Esophagus squamous epithelium (tissue), 5 donors: ENCODE data around the gene OR2V2. TPM values are rescaled to one million over a fixed set of nuclear protein-coding genes. Genes with fewer than 3 reads are reported as not detected.
"Not testable (repeated sequence)": the region's sequence is repeated elsewhere in the genome, so short reads cannot be mapped to it uniquely, and the experiment has no call there.

Source experiments
- DNase-seq: peaks from one replicate; lab custom pipeline; 2025; lab: John Stamatoyannopoulos, UW
- H3K27ac ChIP-seq, 4 donors: fragments of 200-600 bp; sonication (generic); one replicate each; pipeline ENCODE4 v1.5.1; 2016 to 2019; ENCODE audit warnings: mild to moderate bottlenecking in 1 of 4
- H3K27me3 ChIP-seq, 4 donors: fragments of 200-600 bp; sonication (generic); 1 replicate in 3 of 4; 2 replicates in 1 of 4; pipeline versions ENCODE4 v1.5.1 to v1.6.0; 2017 to 2021; ENCODE audit warnings: antibody characterized with exemption in 1 of 4
- H3K36me3 ChIP-seq, 3 donors: fragments of 200-600 bp; sonication (generic); one replicate each; pipeline ENCODE4 v1.5.1; 2016 to 2019
- H3K4me1 ChIP-seq, 3 donors: fragments of 200-600 bp; sonication (generic); one replicate each; pipeline ENCODE4 v1.5.1; 2017 to 2019
- H3K4me3 ChIP-seq, 4 donors: fragments of 200-600 bp; sonication (generic); 1 replicate in 3 of 4; 2 replicates in 1 of 4; pipeline ENCODE4 v1.5.1; 2016 to 2019; ENCODE audit warnings: mild to moderate bottlenecking in 2 of 4, moderate library complexity in 1 of 4
- H3K9me3 ChIP-seq, 3 donors: fragments of 200-600 bp; sonication (generic); one replicate each; pipeline ENCODE4 v1.5.1; 2016 to 2019
- POLR2A ChIP-seq, 4 donors: fragments of 450-650 bp; IDR thresholded peaks; one replicate each; pipeline ENCODE4 v1.6.1; 2017; ENCODE audit warnings: antibody characterized with exemption in 4 of 4, mild to moderate bottlenecking in 4 of 4, moderate library complexity in 3 of 4
- WGBS, 2 donors: methylation state at CpG; one replicate each; pipeline ENCODE4 v1.1.5; 2018; 5-methylcytosine and 5-hydroxymethylcytosine counted together
- intact Hi-C: fragments of 100-400 bp; cut with DNase I; formaldehyde crosslinking; loops from one replicate; pipeline ENCODE4 v1.15.0; 2022
- total RNA-seq, 4 donors: library from RNA; depleted of rRNA; stranded (reverse); fragments of >200 nt; gene quantifications; one replicate each; pipeline ENCODE4 v1.1.0, GENCODE V29; 2016
- TF ChIP-seq, protein P1 (sequence below), 6 experiments: fragments of 450-650 bp in 4 of 6; fragments of 200-600 bp in 2 of 6; sonication (generic) in 2 of 6; IDR thresholded peaks; one replicate each; pipeline ENCODE4 v1.5.1; 2016 to 2019; ENCODE audit warnings: antibody characterized with exemption in 6 of 6, mild to moderate bottlenecking in 4 of 6, moderate library complexity in 4 of 6
- donor health status: DM: yes; HTN: yes; CAD: no.

Gene OR2V2
- total RNA-seq, 4 donors from 2014 or later = not detected

DNA sequence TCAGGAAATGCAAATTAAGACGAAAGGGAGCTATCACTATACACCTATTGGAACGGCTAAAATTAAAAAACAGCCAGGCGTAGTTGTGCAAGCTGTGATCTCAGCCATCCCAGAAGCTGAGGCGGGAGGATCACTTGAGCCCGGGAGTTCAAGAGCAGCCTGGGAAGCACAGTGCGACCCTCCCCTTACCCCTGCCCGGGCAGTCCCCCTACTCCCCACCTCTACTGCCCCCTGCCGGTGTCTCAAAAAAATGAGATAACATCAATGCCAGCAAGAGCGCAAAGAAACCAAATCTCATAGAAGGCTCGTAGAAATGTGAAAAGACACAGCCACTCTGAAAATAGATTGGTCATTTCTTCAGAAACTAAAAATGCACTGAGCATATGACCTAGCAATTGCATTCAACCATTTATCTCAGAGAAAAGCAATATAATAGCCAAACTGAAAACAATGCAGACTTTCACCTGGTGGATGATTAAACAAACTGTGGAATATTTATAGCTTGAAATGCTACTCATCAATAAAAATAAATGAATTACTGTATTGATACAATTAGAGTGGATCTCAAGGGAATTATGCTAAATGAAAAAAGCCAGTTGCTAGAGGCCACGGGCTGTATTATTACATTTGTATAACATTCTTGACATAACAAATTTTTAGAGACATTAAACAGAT, 20.6 kb downstream of the OR2V2 start:
- H3K27me3 ChIP-seq = peaks cover 0 to 99% (median 17%) of the 10 kb centered on the region in 4 donors
- no peaks in the 10 kb centered on the region for H3K9me3 ChIP-seq
- no peaks in the 10 kb centered on the region for H3K36me3 ChIP-seq
- H3K27ac ChIP-seq = no peak overlapping the region
- 16 to 19% methylated on average over 11 of the region's 11 CpGs for WGBS, 2 donors
- no peak for DNase-seq
- no peak overlapping the region for H3K4me3 ChIP-seq
- TF ChIP-seq, protein P1, sequence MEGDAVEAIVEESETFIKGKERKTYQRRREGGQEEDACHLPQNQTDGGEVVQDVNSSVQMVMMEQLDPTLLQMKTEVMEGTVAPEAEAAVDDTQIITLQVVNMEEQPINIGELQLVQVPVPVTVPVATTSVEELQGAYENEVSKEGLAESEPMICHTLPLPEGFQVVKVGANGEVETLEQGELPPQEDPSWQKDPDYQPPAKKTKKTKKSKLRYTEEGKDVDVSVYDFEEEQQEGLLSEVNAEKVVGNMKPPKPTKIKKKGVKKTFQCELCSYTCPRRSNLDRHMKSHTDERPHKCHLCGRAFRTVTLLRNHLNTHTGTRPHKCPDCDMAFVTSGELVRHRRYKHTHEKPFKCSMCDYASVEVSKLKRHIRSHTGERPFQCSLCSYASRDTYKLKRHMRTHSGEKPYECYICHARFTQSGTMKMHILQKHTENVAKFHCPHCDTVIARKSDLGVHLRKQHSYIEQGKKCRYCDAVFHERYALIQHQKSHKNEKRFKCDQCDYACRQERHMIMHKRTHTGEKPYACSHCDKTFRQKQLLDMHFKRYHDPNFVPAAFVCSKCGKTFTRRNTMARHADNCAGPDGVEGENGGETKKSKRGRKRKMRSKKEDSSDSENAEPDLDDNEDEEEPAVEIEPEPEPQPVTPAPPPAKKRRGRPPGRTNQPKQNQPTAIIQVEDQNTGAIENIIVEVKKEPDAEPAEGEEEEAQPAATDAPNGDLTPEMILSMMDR (IDR thresholded peaks at IDR 0.05) = peak in 3 of 6 experiments; percentile 5 to 33 (median 28)
- no peak for TF ChIP-seq POLR2A (IDR thresholded peaks at IDR 0.05)
- intact Hi-C loops = no loop called here
- H3K4me1 ChIP-seq = peaks cover 0 to 27% (median 5%) of the 10 kb centered on the region in 3 donors

DNA sequence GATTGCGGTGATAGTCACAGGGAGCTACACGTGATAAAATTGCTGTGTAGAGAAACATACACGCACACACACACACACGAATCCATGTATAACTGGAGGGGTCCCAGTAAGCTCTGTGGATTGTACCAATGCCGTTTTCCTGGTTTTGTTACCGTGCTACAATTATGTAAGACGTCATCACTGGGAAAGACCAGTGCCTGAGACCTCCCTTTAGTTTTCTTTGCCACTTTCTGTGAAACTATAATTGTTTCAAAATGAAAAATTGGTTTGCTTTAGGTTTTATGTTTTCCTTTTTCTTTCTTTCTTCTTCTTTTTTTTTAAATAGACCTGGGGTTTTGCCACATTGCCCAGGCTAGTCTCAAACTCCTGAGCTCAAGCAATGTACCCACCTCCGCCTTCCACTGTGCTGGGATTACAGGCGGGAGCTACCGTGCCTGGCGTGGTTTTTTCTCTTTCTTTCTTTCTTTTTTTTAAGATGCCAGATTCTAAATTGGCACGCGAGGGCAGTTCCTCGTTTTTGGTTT, 21.3 kb downstream of the OR2V2 start:
- Histone ChIP-seq H3K9me3 (no peaks in the 10 kb centered on the region), H3K4me3 (no peak overlapping the region), H3K27me3 (peaks cover 0 to 99% (median 17%) of the 10 kb centered on the region in 4 donors), H3K27ac (no peak overlapping the region), H3K36me3 (no peaks in the 10 kb centered on the region), H3K4me1 (peaks cover 0 to 34% (median 5%) of the 10 kb centered on the region in 3 donors)
- TF ChIP-seq POLR2A (IDR thresholded peaks at IDR 0.05) = no peak
- TF ChIP-seq, protein P1 (IDR thresholded peaks at IDR 0.05) = no peak
- intact Hi-C loops = no loop called here
- 24 to 36% methylated on average over 14 of the region's 14 CpGs for WGBS, 2 donors
- no peak for DNase-seq

DNA sequence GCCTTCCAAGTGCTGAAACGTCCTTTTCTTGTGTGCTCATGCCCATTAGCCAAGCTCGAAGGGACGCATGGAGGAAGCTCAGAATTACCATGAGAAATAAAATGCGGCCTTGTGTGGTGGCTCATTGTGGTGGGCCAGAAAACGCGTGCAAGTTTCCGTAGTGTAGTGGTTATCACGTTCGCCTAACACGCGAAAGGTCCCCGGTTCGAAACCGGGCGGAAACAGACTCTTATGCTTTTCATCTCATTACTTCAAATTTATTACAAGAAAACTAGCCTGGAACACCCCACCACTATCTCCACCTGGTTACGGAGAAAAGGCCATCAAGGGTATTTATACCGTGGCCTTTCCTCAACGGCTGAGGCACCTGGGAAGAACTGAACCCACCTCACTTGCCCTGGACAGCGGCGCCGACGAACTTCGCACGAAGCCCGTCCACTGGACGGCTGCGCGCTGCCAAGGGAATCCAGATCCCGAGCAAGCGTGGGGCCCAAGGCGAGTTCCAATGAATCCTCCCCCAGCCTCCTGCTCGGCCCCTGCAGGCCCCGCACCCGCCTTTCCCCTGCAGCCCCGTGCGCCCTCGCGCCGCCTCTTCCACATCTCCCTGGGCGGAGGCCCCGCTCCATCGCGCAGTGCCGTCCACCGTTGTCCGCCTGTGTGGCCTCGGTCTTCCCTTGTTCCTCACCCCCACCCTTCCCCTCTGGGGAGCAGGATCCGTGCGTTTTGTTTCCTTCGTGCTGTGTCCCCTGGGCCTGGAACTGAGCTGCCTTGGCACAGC, 22.3 kb downstream of the OR2V2 start:
- H3K27ac ChIP-seq, intact Hi-C loops, H3K36me3 ChIP-seq, DNase-seq, H3K9me3 ChIP-seq: not testable (repeated sequence)
- peaks cover 0 to 100% (median 16%) of the 10 kb centered on the region in 4 donors for H3K27me3 ChIP-seq
- peak overlapping the region in 2 of 4 donors; percentile 9 to 33 for H3K4me3 ChIP-seq
- H3K4me1 ChIP-seq = peaks cover 0 to 39% (median 5%) of the 10 kb centered on the region in 3 donors
- 4 to 11% methylated on average over 31 to 42 of the region's 50 CpGs for WGBS, 2 donors

DNA sequence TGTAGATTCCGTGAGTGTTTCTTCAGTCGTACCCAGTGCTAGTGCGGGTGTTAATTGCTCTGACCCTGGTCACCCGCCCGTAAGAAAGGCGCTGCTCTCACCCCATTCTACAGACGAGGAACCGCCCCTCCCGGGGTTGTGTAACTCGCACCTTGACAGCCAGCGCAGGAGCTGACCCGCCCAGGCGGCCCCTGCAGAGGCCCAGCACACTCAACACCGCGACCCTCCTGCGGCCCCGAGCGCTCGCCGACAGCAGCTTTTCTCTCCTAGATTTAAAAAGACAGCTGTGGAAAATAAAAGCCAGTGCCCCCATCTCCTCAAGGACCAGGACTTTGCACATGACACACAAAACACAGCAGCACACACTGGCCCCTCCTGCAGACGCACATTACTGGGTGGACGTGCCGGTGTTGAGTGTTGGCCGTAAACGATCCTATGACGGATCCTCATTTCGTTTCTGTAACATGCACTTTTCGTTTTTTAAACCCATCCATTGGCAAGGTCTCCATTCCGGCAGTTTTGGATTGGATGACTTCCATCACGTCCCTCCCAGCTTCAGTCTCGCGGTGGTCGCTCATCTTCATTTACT, 22.9 kb downstream of the OR2V2 start:
- Histone ChIP-seq H3K4me1 (peaks cover 0 to 39% (median 5%) of the 10 kb centered on the region in 3 donors), H3K27me3 (peaks cover 0 to 100% (median 15%) of the 10 kb centered on the region in 4 donors), H3K36me3 (no peaks in the 10 kb centered on the region), H3K4me3 (peak overlapping the region in 1 of 4 donors; percentile 9), H3K27ac (no peak overlapping the region), H3K9me3 (no peaks in the 10 kb centered on the region)
- intact Hi-C loops = no loop called here
- WGBS, 2 donors = 17 to 41% methylated on average over 13 to 19 of the region's 33 CpGs
- no peak for DNase-seq
- TF ChIP-seq, protein P1 (IDR thresholded peaks at IDR 0.05) = no peak
- no peak for TF ChIP-seq POLR2A (IDR thresholded peaks at IDR 0.05)

DNA sequence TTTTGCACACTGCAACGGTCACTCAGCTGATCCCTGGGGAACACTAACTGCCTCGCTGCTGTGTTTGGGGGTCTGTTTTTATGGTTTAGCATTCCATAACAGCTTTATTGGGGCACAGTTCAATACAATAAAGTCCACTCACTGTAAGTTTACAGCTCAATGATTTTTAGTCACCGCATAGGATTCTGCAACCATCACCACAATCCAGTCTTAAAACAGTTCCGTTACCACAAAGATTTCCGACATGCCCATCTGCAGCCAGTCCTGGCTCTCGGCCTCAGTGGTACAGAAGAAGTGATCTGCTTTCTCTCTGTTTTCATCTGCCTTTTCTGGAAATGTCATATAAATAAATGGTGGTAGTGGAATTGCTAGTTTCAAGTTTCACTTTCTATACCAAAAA, 23.6 kb downstream of the OR2V2 start:
- intact Hi-C loops = no loop called here
- TF ChIP-seq, protein P1 (IDR thresholded peaks at IDR 0.05) = no peak
- no peak for TF ChIP-seq POLR2A (IDR thresholded peaks at IDR 0.05)
- Histone ChIP-seq H3K27me3 (peaks cover 0 to 99% (median 15%) of the 10 kb centered on the region in 4 donors), H3K27ac (no peak overlapping the region), H3K36me3 (no peaks in the 10 kb centered on the region), H3K9me3 (no peaks in the 10 kb centered on the region), H3K4me1 (peaks cover 0 to 39% (median 5%) of the 10 kb centered on the region in 3 donors), H3K4me3 (no peak overlapping the region)
- no peak for DNase-seq
- 44 to 57% methylated on average over 6 of the region's 6 CpGs for WGBS, 2 donors
